Measurements from ENCODE around the gene EXT2.

EXT2 gene

DNA sequence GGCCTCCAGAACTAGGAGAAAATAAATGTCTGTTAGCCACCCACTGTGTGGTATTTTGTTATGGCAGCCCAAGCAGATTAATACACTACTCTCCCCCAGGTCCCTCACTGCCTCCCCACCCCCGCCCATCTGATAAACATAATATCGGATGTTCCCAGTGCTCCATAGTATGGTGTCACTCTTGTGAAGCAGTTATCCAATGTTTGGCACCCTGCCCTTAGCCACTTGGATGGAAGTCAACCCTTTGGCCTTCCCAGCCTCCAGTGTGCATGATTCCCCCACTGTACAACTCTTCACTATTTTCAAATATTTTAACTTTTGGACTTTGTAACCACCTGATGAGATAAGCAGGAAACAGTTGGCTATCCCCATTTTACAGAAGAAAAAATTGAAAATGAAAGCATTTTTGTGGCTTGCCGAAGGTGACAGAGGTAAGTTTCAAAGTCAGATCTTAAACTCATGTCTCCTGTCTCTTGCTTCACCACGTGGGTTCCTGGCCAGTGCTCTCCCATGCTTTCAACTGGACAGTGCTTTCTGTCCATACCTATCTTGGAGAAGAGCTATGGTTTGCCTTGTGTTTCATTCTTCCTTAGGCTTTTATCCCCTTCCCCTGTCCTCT lies 161.3 kb downstream of the EXT2 start:
- DNase-seq (ENCODE audit: low spot score), result no peak
- no peak overlapping the region for H3K27ac ChIP-seq
- TF ChIP-seq, protein P1, sequence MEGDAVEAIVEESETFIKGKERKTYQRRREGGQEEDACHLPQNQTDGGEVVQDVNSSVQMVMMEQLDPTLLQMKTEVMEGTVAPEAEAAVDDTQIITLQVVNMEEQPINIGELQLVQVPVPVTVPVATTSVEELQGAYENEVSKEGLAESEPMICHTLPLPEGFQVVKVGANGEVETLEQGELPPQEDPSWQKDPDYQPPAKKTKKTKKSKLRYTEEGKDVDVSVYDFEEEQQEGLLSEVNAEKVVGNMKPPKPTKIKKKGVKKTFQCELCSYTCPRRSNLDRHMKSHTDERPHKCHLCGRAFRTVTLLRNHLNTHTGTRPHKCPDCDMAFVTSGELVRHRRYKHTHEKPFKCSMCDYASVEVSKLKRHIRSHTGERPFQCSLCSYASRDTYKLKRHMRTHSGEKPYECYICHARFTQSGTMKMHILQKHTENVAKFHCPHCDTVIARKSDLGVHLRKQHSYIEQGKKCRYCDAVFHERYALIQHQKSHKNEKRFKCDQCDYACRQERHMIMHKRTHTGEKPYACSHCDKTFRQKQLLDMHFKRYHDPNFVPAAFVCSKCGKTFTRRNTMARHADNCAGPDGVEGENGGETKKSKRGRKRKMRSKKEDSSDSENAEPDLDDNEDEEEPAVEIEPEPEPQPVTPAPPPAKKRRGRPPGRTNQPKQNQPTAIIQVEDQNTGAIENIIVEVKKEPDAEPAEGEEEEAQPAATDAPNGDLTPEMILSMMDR (IDR thresholded peaks at IDR 0.05), result no peak
- no peak overlapping the region for H3K4me3 ChIP-seq

DNA sequence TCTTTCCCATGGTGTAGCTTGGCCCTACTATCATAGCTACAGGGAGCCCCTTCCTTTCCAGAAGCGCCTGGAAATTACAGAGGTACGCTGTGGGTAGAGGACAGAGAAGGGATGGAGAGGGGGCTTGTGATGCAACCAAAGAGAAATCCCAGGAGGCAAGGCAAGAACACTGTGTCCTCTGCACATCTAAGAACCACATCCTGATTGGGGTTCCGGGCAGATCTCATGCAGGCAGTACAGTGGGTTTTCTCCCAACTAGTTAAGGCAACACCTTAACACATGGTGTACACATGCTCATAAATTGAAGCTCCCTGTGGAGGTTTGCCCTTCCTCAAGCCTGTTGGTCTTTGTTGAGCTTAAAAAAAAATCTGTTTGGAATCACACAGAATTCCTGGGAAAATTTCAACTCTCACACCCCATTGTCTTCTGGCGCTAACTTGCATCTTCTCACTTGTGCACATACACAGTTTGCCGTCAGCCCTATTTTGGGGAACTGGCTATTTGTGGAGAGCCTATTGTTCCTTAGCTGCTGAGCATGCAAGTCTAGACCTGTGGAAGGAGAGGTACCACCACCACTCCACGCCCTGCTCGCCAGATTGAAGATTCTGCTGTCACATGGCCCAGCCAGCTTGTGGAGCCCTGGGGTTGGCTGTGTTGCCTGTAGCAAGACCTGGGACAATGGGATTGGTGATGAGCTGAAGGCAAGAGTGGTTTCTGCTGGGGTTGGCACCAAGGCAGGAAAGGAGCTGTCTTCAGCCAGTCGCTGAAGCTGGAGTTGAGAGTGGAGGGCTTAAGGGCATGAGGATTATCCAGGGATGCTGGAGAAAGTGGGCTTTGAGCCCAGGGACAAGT lies 162.1 kb downstream of the EXT2 start:
- DNase-seq (ENCODE audit: low spot score), result no peak
- TF ChIP-seq, protein P1 (IDR thresholded peaks at IDR 0.05), result no peak
- Histone ChIP-seq H3K4me3 (no peak overlapping the region), H3K27ac (no peak overlapping the region)

DNA sequence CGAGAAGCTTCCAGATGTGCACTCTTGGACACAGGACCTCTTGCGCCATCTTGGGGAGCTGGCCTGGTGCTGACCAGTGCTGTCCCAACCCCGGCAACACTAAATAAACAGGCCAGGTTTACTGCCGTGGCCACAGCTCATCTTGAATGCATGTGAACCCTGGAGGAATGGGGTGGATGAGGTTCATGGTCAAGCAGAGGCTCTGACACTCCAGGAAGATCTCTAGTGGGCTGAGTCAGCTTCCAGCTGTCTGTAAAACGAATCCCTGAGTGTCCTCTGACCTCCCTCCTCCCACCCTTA lies 162.7 kb downstream of the EXT2 start:
- no peak overlapping the region for H3K4me3 ChIP-seq
- TF ChIP-seq, protein P1 (IDR thresholded peaks at IDR 0.05), result no peak
- DNase-seq (ENCODE audit: low spot score), result no peak

DNA sequence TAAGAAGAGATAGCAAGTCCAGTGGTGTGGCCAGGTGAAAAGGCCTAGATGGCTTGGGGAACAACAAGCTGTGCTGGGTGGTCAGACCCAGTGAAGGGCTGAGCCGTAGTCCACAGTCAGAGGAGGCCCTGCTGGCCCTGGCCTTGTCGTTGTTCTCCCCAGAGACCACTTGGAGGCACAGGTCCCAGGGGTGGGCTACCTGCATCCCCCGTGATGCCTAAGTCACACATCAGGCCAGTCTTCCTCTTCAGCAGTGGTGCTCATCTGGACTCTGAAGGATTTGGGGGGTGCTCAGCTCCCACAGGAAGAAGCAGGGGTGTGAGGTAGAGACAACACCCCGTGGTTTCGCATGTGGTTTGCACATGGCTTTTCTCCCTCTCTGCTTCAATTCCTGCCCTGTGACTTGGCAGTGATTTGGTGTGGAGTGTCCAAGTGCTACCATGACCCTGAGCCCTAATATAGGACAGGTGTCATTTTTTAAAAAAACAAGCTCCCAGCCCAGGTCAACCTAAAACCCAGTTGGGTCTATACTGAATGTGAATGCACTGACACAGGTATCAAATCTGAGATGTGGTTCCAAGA lies 163.5 kb downstream of the EXT2 start:
- no peak overlapping the region for H3K4me3 ChIP-seq
- TF ChIP-seq, protein P1 (IDR thresholded peaks at IDR 0.05), result no peak
- DNase-seq (ENCODE audit: low spot score), result no peak
- H3K27ac ChIP-seq, result no peak overlapping the region

More for the DNA sequence above, 162.7 kb downstream of the EXT2 start:
- H3K27ac ChIP-seq, result no peak overlapping the region

DNA sequence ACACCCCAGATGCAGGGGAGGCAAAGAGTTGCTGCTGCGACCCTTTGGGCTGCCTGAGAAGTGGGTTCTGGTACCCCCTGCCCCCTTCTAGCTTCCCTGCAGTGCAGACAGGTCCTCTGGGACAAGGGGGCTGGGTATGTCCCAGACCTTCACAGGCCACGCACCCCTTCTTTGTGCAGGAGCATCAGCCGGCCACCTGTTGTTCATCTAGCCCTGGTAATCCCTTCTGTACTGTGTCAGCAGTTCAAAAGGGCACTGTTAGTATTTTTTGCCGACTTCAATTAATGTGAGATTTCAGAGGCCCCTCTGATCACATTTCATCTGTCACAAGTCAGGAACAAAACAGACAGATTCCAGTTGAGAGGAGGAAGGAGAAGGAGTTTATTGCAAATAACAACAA lies 164.6 kb downstream of the EXT2 start:
- Histone ChIP-seq H3K4me3 (no peak overlapping the region), H3K27ac (no peak overlapping the region)
- DNase-seq (ENCODE audit: low spot score), result no peak
- TF ChIP-seq, protein P1 (IDR thresholded peaks at IDR 0.05), result no peak

DNA sequence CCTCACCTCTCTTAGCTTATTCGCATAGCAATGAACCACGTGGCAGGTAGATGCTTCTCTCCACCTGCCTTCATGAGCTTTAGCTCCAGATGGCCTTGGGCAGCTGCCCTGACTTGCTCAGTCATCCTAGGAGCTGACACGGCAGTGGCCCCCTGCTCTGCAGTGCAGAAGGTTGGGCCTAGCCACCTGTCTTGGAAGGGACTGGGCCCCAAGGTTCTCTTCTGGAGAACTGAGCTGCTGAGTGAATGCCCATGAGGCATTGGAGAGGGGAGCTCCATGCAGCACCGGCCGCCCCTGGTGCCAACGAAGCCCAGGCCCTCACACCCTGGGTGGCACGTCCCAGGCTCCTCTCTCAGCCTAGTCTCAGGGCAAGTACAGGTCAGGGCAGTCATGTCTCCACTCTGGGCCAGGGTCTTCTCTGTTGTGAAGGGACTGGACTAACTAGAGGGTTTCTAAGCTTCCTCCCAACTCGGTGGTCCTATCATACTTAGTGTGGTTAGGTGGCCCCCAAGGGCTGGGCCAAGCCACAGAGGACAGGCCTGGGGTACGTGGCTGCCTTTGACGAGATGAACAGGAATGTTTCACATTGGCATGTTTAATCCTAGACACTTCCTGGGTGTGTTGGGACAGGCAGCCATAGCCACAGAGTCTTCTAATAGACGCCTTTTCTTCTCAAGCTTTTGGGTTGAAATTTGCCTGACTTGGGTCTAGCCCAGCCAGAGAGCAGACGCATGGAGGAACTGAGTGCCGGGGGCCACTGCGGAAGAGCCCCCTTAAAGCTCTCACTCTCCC lies 166.5 kb downstream of the EXT2 start:
- TF ChIP-seq, protein P1 (IDR thresholded peaks at IDR 0.05), result no peak
- no peak for DNase-seq (ENCODE audit: low spot score)

More for the DNA sequence above, 166.5 kb downstream of the EXT2 start:
- H3K4me3 ChIP-seq, result no peak overlapping the region
- no peak overlapping the region for H3K27ac ChIP-seq

All from coronary artery (tissue), 2 donors.